Measurements from ENCODE around the gene TAF6. TPM values are rescaled to one million over a fixed set of nuclear protein-coding genes. Genes with fewer than 3 reads are reported as not detected.

Gene TAF6
- total RNA-seq, 6 experiments from 2014 or later = 11.1 to 27.2 (median 15.8) TPM

DNA sequence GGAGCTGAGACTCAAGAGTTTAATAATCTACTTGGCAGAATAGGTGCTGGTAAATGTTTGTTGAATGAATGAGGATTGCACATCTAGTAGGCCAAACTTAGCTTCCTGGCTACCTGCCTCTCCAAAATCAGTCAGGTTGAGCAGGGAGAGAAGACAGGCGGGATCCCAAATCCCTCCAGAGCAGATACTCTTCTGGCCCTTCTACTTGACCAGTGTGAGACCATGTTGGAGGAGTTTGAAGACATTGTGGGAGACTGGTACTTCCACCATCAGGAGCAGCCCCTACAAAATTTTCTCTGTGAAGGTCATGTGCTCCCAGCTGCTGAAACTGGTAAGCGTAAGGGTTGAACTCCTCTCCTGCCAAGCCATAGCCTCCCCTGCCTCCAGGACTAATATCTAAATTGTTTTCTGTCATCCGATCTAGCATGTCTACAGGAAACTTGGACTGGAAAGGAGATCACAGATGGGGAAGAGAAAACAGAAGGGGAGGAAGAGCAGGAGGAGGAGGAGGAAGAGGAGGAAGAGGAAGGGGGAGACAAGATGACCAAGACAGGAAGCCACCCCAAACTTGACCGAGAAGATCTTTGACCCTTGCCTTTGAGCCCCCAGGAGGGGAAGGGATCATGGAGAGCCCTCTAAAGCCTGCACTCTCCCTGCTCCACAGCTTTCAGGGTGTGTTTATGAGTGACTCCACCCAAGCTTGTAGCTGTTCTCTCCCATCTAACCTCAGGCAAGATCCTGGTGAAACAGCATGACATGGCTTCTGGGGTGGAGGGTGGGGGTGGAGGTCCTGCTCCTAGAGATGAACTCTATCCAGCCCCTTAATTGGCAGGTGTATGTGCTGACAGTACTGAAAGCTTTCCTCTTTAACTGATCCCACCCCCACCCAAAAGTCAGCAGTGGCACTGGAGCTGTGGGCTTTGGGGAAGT is 5.4 kb upstream of the TAF6 start:
- no peak overlapping the region for H3K27ac ChIP-seq
- TF ChIP-seq, protein P1, sequence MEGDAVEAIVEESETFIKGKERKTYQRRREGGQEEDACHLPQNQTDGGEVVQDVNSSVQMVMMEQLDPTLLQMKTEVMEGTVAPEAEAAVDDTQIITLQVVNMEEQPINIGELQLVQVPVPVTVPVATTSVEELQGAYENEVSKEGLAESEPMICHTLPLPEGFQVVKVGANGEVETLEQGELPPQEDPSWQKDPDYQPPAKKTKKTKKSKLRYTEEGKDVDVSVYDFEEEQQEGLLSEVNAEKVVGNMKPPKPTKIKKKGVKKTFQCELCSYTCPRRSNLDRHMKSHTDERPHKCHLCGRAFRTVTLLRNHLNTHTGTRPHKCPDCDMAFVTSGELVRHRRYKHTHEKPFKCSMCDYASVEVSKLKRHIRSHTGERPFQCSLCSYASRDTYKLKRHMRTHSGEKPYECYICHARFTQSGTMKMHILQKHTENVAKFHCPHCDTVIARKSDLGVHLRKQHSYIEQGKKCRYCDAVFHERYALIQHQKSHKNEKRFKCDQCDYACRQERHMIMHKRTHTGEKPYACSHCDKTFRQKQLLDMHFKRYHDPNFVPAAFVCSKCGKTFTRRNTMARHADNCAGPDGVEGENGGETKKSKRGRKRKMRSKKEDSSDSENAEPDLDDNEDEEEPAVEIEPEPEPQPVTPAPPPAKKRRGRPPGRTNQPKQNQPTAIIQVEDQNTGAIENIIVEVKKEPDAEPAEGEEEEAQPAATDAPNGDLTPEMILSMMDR (IDR thresholded peaks at IDR 0.05) = no peak
- TF ChIP-seq POLR2A (IDR thresholded peaks at IDR 0.05) = no peak
- peaks cover 0 to 28% (median 0%) of the 10 kb centered on the region in 4 donors for H3K4me1 ChIP-seq
- no peak for ATAC-seq
- intact Hi-C loops (cut with DNase I) = no loop called here
- DNase-seq = no peak
- WGBS (ENCODE audit: insufficient coverage, low coverage, low lambda C conversion rate, missing lambda C conversion rate) = 63% methylated on average over 2 of the region's 4 CpGs
- no peaks in the 10 kb centered on the region for H3K27me3 ChIP-seq
- H3K4me3 ChIP-seq = no peak overlapping the region
- H3K36me3 ChIP-seq = no peaks in the 10 kb centered on the region
- no peaks in the 10 kb centered on the region for H3K9me3 ChIP-seq

DNA sequence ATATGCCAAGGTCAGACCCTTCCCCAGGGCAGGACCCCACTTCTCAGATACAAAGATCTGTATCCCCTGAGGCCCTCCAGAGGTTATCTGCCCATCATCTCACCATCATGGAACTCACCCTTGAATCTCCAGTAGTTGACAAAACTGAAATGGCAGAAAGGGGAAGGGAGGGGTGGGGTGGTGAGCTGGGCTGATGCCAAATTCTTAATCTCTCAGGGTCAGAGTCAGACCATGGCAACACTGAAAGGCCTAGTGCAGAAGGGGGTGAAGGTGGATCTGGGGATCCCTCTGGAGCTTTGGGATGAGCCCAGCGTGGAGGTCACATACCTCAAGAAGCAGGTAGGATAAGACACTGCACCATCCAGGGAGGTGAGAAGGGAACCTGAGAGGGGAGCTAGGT is 3.4 kb upstream of the TAF6 start:
- no peak overlapping the region for H3K27ac ChIP-seq
- H3K36me3 ChIP-seq = no peaks in the 10 kb centered on the region
- WGBS (ENCODE audit: insufficient coverage, low coverage, low lambda C conversion rate, missing lambda C conversion rate) = 100% methylated on average over 1 of the region's 1 CpG
- ATAC-seq = no peak
- no peak overlapping the region for H3K4me3 ChIP-seq
- H3K9me3 ChIP-seq = no peaks in the 10 kb centered on the region
- no peaks in the 10 kb centered on the region for H3K27me3 ChIP-seq
- peaks cover 0 to 29% (median 2%) of the 10 kb centered on the region in 4 donors for H3K4me1 ChIP-seq
- TF ChIP-seq POLR2A (IDR thresholded peaks at IDR 0.05) = no peak
- DNase-seq = no peak
- intact Hi-C loops (cut with DNase I) = no loop called here

DNA sequence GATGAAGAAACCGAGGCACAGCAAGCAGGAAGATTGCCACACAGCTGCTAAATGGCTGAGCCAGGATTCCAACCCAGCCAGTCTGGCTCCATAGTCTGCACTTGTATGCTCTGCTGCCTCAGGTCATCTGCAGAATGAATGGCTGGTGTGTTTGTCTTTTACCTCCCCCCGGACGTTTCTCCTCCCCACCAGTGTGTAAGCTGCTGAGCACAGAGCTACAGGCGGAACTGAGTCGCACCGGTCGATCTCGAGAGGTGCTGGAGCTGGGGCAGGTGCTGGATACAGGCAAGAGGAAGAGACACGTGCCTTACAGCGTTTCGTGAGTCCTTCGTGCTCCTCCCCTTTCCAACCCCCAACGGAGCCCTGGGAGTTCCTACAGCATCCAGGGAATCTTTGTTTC is 2.9 kb upstream of the TAF6 start:
- H3K27ac ChIP-seq = no peak overlapping the region

DNA sequence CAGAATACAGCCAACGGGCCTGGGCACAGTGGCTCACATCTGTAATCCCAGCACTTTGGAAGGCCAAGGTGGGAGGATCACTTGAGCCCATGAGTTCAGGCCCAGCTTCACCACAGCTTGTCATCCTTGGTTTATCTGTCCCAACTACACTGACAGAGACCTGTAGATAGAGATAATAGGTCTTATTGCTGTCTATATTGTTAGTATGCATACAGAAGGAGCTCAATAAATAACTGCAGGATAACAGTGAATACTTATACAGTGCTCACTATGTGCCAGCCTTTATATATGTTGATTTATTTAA is 1.5 kb upstream of the TAF6 start:
- Histone ChIP-seq H3K27ac (no peak overlapping the region), H3K4me3 (peak overlapping the region in 1 of 3 donors; percentile 86)
- TF ChIP-seq, protein P1 (IDR thresholded peaks at IDR 0.05) = no peak
- no peak for TF ChIP-seq POLR2A (IDR thresholded peaks at IDR 0.05)

More for the DNA sequence above, 2.9 kb upstream of the TAF6 start:
- Histone ChIP-seq H3K4me3 (no peak overlapping the region), H3K9me3 (no peaks in the 10 kb centered on the region), H3K36me3 (no peaks in the 10 kb centered on the region), H3K4me1 (peaks cover 0 to 29% (median 2%) of the 10 kb centered on the region in 4 donors), H3K27me3 (no peaks in the 10 kb centered on the region)
- ATAC-seq (no peak), DNase-seq (no peak)
- 65% methylated on average over 9 of the region's 13 CpGs for WGBS (ENCODE audit: insufficient coverage, low coverage, low lambda C conversion rate, missing lambda C conversion rate)
- TF ChIP-seq POLR2A (IDR thresholded peaks at IDR 0.05) = no peak
- TF ChIP-seq, protein P1 (IDR thresholded peaks at IDR 0.05) = no peak
- intact Hi-C loops (cut with DNase I) = no loop called here

More for the DNA sequence above, 1.5 kb upstream of the TAF6 start:
- no peak for DNase-seq
- H3K9me3 ChIP-seq = no peaks in the 10 kb centered on the region
- H3K36me3 ChIP-seq = no peaks in the 10 kb centered on the region
- no peak for ATAC-seq
- intact Hi-C loops (cut with DNase I) = no loop called here
- H3K4me1 ChIP-seq = peaks cover 0 to 22% (median 2%) of the 10 kb centered on the region in 4 donors
- no peaks in the 10 kb centered on the region for H3K27me3 ChIP-seq
- 25% methylated on average over 1 of the region's 1 CpG for WGBS (ENCODE audit: insufficient coverage, low coverage, low lambda C conversion rate, missing lambda C conversion rate)
